Ovary (tissue), 9 donors: Measurements from ENCODE around the gene TLN1. TPM values are rescaled to one million over a fixed set of nuclear protein-coding genes. Genes with fewer than 3 reads are reported as not detected.

Experiments
- DNase-seq, 5 donors: peaks; one replicate each; pipeline ENCODE4 v3.0.0-alpha.2; 2019 to 2020
- H3K27ac ChIP-seq, 2 donors: fragments of 200-600 bp; one replicate each; pipeline versions ENCODE4 v1.5.1 to v1.8.0; 2019 to 2022
- H3K27me3 ChIP-seq: fragments of 200-600 bp; one replicate; pipeline ENCODE4 v1.8.0; 2022
- H3K36me3 ChIP-seq: fragments of 200-600 bp; sonication (generic); one replicate; pipeline ENCODE4 v1.5.1; 2019
- H3K4me1 ChIP-seq: one replicate; pipeline ENCODE4 v1.8.1; 2013; ENCODE audit warnings: mild to moderate bottlenecking, moderate library complexity; ENCODE audit not compliant: insufficient read depth
- H3K4me3 ChIP-seq: fragments of 200-600 bp; sonication (generic); one replicate; pipeline ENCODE4 v1.5.1; 2017
- H3K9me3 ChIP-seq, 2 donors: fragments of 200-600 bp in 1 of 2; sonication (generic) in 1 of 2; one replicate each; pipeline versions ENCODE4 v1.5.1 to v1.8.1; 2013 to 2019; ENCODE audit warnings: mild to moderate bottlenecking in 1 of 2, moderate library complexity in 1 of 2
- CTCF ChIP-seq, 3 donors: fragments of 450-650 bp in 2 of 3; fragments of 200-600 bp in 1 of 3; IDR thresholded peaks; one replicate each; pipeline versions ENCODE4 v1.5.1 to v1.8.0; 2016 to 2022; ENCODE audit warnings: antibody characterized with exemption in 3 of 3, mild to moderate bottlenecking in 1 of 3
- EP300 ChIP-seq: sonication (generic); formaldehyde crosslinking; IDR thresholded peaks from one replicate; pipeline ENCODE4 v1.6.1; 2017; ENCODE audit warnings: antibody characterized with exemption
- POLR2A ChIP-seq: fragments of 450-650 bp; IDR thresholded peaks from one replicate; pipeline ENCODE4 v1.6.1; 2017; ENCODE audit warnings: antibody characterized with exemption, mild to moderate bottlenecking, moderate library complexity
- WGBS, 3 donors: extraction: QIAGEN DNeasy Blood & Tissue Kit in 1 of 3; methylation state at CpG; one replicate each; pipeline versions ENCODE4 v1.1.5 to v1.1.7; 2013 to 2017; 5-methylcytosine and 5-hydroxymethylcytosine counted together
- intact Hi-C, 4 donors: fragments of 100-400 bp; cut with DNase I; formaldehyde crosslinking; loops; one replicate each; pipeline versions ENCODE4 v1.11.0 to v1.15.1; 2022 to 2023
- polyA plus RNA-seq, 2 donors: library from polyadenylated mRNA; stranded (reverse); fragments of 200-250 nt in 1 of 2; fragments of 350-450 nt in 1 of 2; fragmentation: Illumina TruSeq in 1 of 2; extraction: RNeasy Lipid Tissue Mini Kit (QIAGEN cat#74804) in 1 of 2; gene quantifications; one replicate each; pipeline ENCODE4 v1.2.3, GENCODE V29; 2013 to 2014
- total RNA-seq, 7 donors: library from RNA; depleted of rRNA in 2 of 7; stranded (reverse); fragments of >200 nt in 2 of 7; fragmentation: NEBNext Ultra II Directional in 3 of 7; extraction: Animal tissue kit (Norgen Biotek cat#: 25700) in 3 of 7; gene quantifications; one replicate each; pipeline versions ENCODE4 v1.1.0 to v1.2.4, GENCODE V29; 2016 to 2023
- donor health status: DM: no; HTN: no; CAD: no; lungs with moderate emphysema.
- donor health status: DM: no; HTN: no; CAD: no.
- donor health status: Bipolar disorder and iron deficiency.
- donor health status: DM: yes; HTN: yes; CAD: no.
- donor health status: DM: no; HTN: no; CAD: no.
- donor health status: DM: yes; HTN: yes; CAD: no.

TLN1 gene
- total and polyA plus RNA-seq, 9 donors, result 106 to 344 (median 271) TPM

- TF ChIP-seq CTCF (IDR thresholded peaks at IDR 0.05) (no peak), EP300 (no peak), POLR2A (no peak)
- H3K4me3 ChIP-seq, result no peak overlapping the region
- no peak overlapping the region for H3K27ac ChIP-seq
- WGBS, 3 donors, result 87 to 92% (median 89%) methylated on average over 8 of the region's 8 CpGs
- H3K4me1 ChIP-seq, result peaks cover 10% of the 10 kb centered on the region
- H3K27me3 ChIP-seq, result no peaks in the 10 kb centered on the region
- no peak for DNase-seq
- no peaks in the 10 kb centered on the region for H3K9me3 ChIP-seq
- H3K36me3 ChIP-seq, result no peaks in the 10 kb centered on the region
- intact Hi-C loops, result no loop called here
Observed at GRCh38 chr9:35679766-35680330, 52.1 kb downstream of the TLN1 start.

- Histone ChIP-seq H3K27me3 (no peaks in the 10 kb centered on the region), H3K36me3 (no peaks in the 10 kb centered on the region), H3K4me1 (peaks cover 8% of the 10 kb centered on the region), H3K9me3 (no peaks in the 10 kb centered on the region), H3K27ac (no peak overlapping the region), H3K4me3 (no peak overlapping the region)
- DNase-seq, result no peak
- intact Hi-C loops, result no loop called here
- WGBS, 3 donors, result 89 to 93% (median 92%) methylated on average over 5 of the region's 5 CpGs
- TF ChIP-seq CTCF (IDR thresholded peaks at IDR 0.05) (no peak), POLR2A (no peak)
Observed at GRCh38 chr9:35679091-35679490, 52.9 kb downstream of the TLN1 start.

GRCh38 chr9:35675732-35676392 lies 56.1 kb downstream of the TLN1 start:
- H3K4me1 ChIP-seq, result peaks cover 8% of the 10 kb centered on the region
- H3K9me3 ChIP-seq, result no peaks in the 10 kb centered on the region
- intact Hi-C loops, result no loop called here
- peak; percentile 47 to 77 (median 69) for DNase-seq
- no peaks in the 10 kb centered on the region for H3K36me3 ChIP-seq
- H3K27me3 ChIP-seq, result no peaks in the 10 kb centered on the region
- H3K4me3 ChIP-seq, result peak overlapping the region; percentile 52
- 3 to 5% (median 4%) methylated on average over 29 to 51 of the region's 51 CpGs for WGBS, 3 donors
- no peak overlapping the region for H3K27ac ChIP-seq
- TF ChIP-seq POLR2A (no peak), CTCF (IDR thresholded peaks at IDR 0.05) (no peak), EP300 (no peak)

- H3K27ac ChIP-seq, result no peak overlapping the region
- no peak for DNase-seq
- TF ChIP-seq POLR2A (no peak), CTCF (IDR thresholded peaks at IDR 0.05) (no peak), EP300 (no peak)
- H3K9me3 ChIP-seq, result no peaks in the 10 kb centered on the region
- intact Hi-C loops, result no loop called here
- 32 to 38% (median 36%) methylated on average over 13 of the region's 13 CpGs for WGBS, 3 donors
- H3K4me1 ChIP-seq, result peaks cover 5% of the 10 kb centered on the region
- H3K27me3 ChIP-seq, result no peaks in the 10 kb centered on the region
- peak overlapping the region; percentile 52 for H3K4me3 ChIP-seq
- H3K36me3 ChIP-seq, result no peaks in the 10 kb centered on the region
Observed at GRCh38 chr9:35675204-35675603, 56.8 kb downstream of the TLN1 start.
